Activated CD8-positive, alpha-beta memory T cell treated with anti-CD3 and anti-CD28 coated beads for 24 hours (primary cell): ENCODE results near the gene GLDC.

Source experiments
- DNase-seq: peaks from one replicate; pipeline ENCODE4 v3.0.0-alpha.2; 2020

The GLDC gene

GRCh38 chr9:6489099-6489498 lies 156.4 kb downstream of the GLDC start:
- DNase-seq: no peak

GRCh38 chr9:6488395-6488794 lies 157.1 kb downstream of the GLDC start:
- DNase-seq: no peak

- DNase-seq: no peak
Measured at GRCh38 chr9:6484210-6484609, 161.3 kb downstream of the GLDC start.
